Right ventricle myocardium superior (tissue), 1 donor: ENCODE measurements around the gene C8G. TPM values are rescaled to one million over a fixed set of nuclear protein-coding genes. Genes with fewer than 3 reads are reported as not detected.

Experiments used
- ATAC-seq: fragments of 200-7000 bp; cut with Tn5 transposase; one replicate; pipeline ENCODE4 v1.9.1; 2020; ENCODE audit warnings: mild to moderate bottlenecking; ENCODE audit not compliant: poor library complexity
- DNase-seq: peaks from one replicate; pipeline ENCODE4 v3.0.0-alpha.2; 2020
- intact Hi-C: fragments of 100-400 bp; cut with DNase I; formaldehyde crosslinking; loops from one replicate; pipeline ENCODE4 v1.11.2; 2022
- total RNA-seq: library from RNA; stranded (reverse); fragmentation: NEBNext Ultra II Directional; extraction: Animal tissue kit (Norgen Biotek cat#: 25700); gene quantifications from one replicate; pipeline ENCODE4 v1.2.1, GENCODE V29; 2021
- donor health status: DM: no; HTN: yes; CAD: no; lungs with severe emphysema.

C8G gene
- total RNA-seq, 1 donor from 2014 or later = 1.1 TPM

- intact Hi-C loops = loop anchor here (2.0 kb wide), 1 partner anchor 27 kb away; the partner anchor contains the start of gene PTGDS
- DNase-seq (peak; percentile 42), ATAC-seq (peak; percentile 1)
Measured at GRCh38 chr9:136949239-136949816, 4.3 kb downstream of the C8G start.

- ATAC-seq (peak; percentile 90), DNase-seq (peak; percentile 98)
- intact Hi-C loops = loop anchor here (2.0 kb wide), 1 partner anchor 27 kb away; the partner anchor contains the start of gene PTGDS
Measured at GRCh38 chr9:136949817-136950655, 5.0 kb downstream of the C8G start.

GRCh38 chr9:136950656-136951276, 5.7 kb downstream of the C8G start:
- peak; percentile 59 for ATAC-seq
- peak; percentile 66 for DNase-seq
- intact Hi-C loops = no loop called here

- DNase-seq (peak; percentile 38), ATAC-seq (no peak)
- intact Hi-C loops = no loop called here
Measured at GRCh38 chr9:136951541-136952320, 6.7 kb downstream of the C8G start, which contains the start of gene LCN12. LCN12 (plus strand) TSS chr9:136952273; CDS start chr9:136952328, 55 bp downstream.

DNA sequence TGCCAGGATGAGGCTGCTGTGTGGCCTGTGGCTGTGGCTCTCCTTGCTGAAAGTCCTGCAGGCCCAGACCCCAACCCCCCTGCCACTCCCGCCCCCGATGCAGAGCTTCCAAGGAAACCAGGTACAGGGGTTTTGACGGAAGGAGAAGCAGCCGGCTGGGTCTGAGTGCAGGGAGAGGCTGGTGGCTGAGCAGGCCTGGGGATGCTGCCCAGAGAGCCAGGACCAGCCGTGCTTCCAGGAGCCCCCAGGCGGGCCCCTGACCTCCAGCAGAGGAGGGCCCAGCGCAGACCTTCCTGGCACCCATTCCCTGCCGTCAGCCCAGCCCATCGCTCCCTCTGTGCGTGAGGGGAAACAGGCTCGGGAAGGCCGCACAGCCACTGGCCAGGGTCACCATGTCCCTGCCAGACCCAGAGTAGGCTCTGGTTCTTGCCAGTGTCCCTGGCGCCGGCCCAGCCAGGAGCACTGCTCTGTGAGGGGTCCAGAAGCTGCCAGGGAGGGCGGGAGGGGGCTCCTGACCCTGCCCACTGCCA, 7.3 kb downstream of the C8G start:
- ATAC-seq (no peak), DNase-seq (peak; percentile 60)
- intact Hi-C loops = no loop called here

DNA sequence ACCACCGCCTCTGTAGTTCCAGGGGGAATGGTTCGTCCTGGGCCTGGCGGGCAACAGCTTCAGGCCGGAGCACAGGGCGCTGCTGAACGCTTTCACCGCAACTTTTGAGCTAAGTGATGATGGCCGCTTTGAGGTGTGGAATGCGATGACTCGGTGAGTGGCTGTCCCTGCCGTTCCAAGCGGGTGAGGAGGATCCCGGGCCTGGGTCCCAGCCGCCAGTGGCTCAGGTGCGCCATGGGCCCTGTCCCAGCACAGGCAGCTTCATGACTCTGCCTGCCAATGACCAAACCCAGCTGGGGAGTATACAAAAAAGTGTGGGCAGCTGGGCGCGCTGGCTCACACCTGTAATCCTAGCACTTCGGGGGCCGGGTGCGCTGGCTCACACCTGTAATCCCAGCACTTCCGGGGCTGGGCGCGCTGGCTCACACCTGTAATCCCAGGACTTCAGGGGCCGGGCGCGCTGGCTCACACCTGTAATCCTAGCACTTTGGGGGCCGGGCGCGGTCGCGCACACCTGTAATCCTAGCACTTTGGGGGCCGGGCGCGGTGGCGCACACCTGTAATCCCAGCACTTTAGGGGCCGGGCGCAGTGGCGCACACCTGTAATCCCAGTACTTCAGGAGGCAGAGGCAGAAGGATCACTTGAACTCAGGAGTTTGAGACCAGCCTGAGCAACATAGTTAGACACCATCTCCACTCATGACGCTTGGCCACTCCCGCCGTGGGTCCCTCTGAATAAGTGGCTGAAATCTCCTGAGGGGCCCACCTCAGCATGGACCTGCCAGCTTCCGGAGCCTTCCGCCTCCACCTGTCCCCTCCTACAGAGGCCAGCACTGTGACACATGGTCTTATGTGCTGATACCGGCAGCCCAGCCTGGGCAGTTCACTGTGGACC, 8.1 kb downstream of the C8G start:
- peak; percentile 33 for DNase-seq
- intact Hi-C loops = no loop called here
- ATAC-seq = no peak

DNA sequence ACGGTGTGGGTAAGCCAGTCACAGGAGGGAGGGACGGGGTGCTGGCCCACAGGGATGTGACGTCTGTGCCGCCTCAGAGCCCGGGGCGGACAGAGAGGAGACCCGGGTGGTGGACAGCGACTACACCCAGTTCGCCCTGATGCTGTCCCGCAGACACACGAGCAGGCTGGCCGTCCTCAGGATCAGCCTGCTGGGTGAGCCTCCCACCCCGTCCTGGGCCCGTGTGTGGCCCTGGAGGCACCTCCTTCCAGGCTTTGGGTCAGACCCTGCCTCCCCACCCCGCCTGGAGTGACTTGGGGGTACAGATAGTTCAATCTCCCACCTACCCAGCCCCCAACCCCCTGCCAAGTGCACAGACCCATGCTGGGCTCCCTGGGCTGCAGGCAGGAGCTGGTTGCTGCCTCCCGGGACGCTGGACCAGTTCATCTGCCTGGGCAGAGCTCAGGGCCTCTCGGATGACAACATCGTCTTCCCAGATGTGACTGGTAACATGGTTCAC, 8.8 kb downstream of the C8G start:
- ATAC-seq = no peak
- DNase-seq = peak; percentile 17
- intact Hi-C loops = no loop called here

- DNase-seq = peak; percentile 21
- intact Hi-C loops = no loop called here
- no peak for ATAC-seq
Measured at GRCh38 chr9:136954270-136955083, 9.4 kb downstream of the C8G start.

- no peak for ATAC-seq
- DNase-seq = peak; percentile 27
- intact Hi-C loops = no loop called here
Measured at GRCh38 chr9:136955202-136955942, 10.3 kb downstream of the C8G start.

GRCh38 chr9:136955943-136956335, 10.9 kb downstream of the C8G start:
- no peak for ATAC-seq
- peak; percentile 36 for DNase-seq
- intact Hi-C loops = no loop called here

GRCh38 chr9:136956604-136957003, 11.6 kb downstream of the C8G start:
- intact Hi-C loops = no loop called here
- no peak for DNase-seq
- no peak for ATAC-seq

GRCh38 chr9:136957461-136957860, 12.4 kb downstream of the C8G start:
- intact Hi-C loops = no loop called here
- DNase-seq (no peak), ATAC-seq (no peak)

- intact Hi-C loops = no loop called here
- ATAC-seq (no peak), DNase-seq (no peak)
Measured at GRCh38 chr9:136957901-136958300, 12.9 kb downstream of the C8G start.

DNA sequence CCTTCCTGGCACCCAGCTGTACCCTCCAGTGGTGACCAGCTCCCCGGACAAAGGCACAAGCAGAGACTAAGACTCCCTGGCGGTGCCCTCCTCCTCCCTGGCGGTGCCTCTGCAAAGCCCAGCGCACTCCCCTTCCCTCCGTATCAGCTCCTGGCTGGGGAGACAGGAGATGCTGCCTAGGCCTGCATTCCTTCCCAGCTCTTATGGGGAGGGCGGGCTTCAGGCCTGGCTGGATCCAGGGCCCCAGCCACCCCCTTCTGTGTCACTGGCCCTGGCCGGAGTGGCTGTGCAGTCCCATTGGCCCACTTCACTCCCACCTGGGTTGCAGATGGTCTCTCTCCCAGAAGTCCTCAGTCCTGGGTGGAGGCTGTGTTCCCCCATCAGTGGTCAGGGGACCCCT, 13.4 kb downstream of the C8G start:
- intact Hi-C loops = no loop called here
- no peak for DNase-seq
- no peak for ATAC-seq

- DNase-seq = no peak
- intact Hi-C loops = no loop called here
- ATAC-seq = no peak
Measured at GRCh38 chr9:136958898-136959850, 14.1 kb downstream of the C8G start.
